HG02870 (cell line): ENCODE results near the gene TNFRSF18.

ENCODE experiments used
- ATAC-seq: cut with Tn5 transposase; IDR thresholded peaks from one replicate; pipeline ENCODE4 v1.9.1; 2021; ENCODE audit warnings: mild to moderate bottlenecking, moderate library complexity; ENCODE audit not compliant: unreplicated experiment

TNFRSF18 gene

GRCh38 chr1:1240822-1241587 lies 34.6 kb upstream of the TNFRSF18 start:
- no peak for ATAC-seq

- ATAC-seq: no peak
Observed at GRCh38 chr1:1240348-1240732, 33.9 kb upstream of the TNFRSF18 start.

GRCh38 chr1:1239614-1240347 lies 33.4 kb upstream of the TNFRSF18 start:
- no peak for ATAC-seq

GRCh38 chr1:1239227-1239613 lies 32.8 kb upstream of the TNFRSF18 start:
- no peak for ATAC-seq

GRCh38 chr1:1238702-1239178 lies 32.3 kb upstream of the TNFRSF18 start:
- no peak for ATAC-seq

GRCh38 chr1:1237874-1238701 lies 31.7 kb upstream of the TNFRSF18 start:
- no peak for ATAC-seq

GRCh38 chr1:1236945-1237873 lies 30.8 kb upstream of the TNFRSF18 start:
- ATAC-seq: no peak

GRCh38 chr1:1236176-1236763 lies 29.9 kb upstream of the TNFRSF18 start:
- ATAC-seq: no peak

- ATAC-seq: no peak
Observed at GRCh38 chr1:1235016-1235744, 28.8 kb upstream of the TNFRSF18 start.

- no peak for ATAC-seq
Observed at GRCh38 chr1:1234180-1234808, 27.9 kb upstream of the TNFRSF18 start.

- ATAC-seq: no peak
Observed at GRCh38 chr1:1233567-1233892, 27.1 kb upstream of the TNFRSF18 start.

- no peak for ATAC-seq
Observed at GRCh38 chr1:1232796-1233566, 26.6 kb upstream of the TNFRSF18 start.

GRCh38 chr1:1232208-1232795 lies 25.9 kb upstream of the TNFRSF18 start, which contains the start of gene B3GALT6:
B3GALT6 (plus strand) TSS chr1:1232237; CDS start chr1:1232279, 42 bp downstream.
- ATAC-seq: no peak

GRCh38 chr1:1231400-1232207 lies 25.2 kb upstream of the TNFRSF18 start, which contains the start of gene SDF4:
SDF4 (minus strand) TSS chr1:1232001; CDS start chr1:1228772, 3,229 bp downstream.
- peak; percentile 91 for ATAC-seq

- ATAC-seq: no peak
Observed at GRCh38 chr1:1230656-1231399, 24.4 kb upstream of the TNFRSF18 start.

- no peak for ATAC-seq
Observed at GRCh38 chr1:1229770-1230169, 23.4 kb upstream of the TNFRSF18 start.
